HUES48 (cell line): Measurements from ENCODE around the gene RALGPS2.
A peak's percentile ranks its signal among the peaks of the same experiment; 100 is the strongest.

ENCODE experiments used
- H3K27ac ChIP-seq: one replicate; pipeline ENCODE4 v1.7.0; 2013; ENCODE audit warnings: low read depth, low read length, inconsistent platforms
- H3K27me3 ChIP-seq: 2 replicates; pipeline ENCODE4 v1.6.1; 2013; ENCODE audit warnings: mild to moderate bottlenecking, low read length; ENCODE audit not compliant: control insufficient read depth, insufficient read depth
- H3K36me3 ChIP-seq: 2 replicates; pipeline ENCODE4 v1.6.1; 2013; ENCODE audit warnings: low read length; ENCODE audit not compliant: control insufficient read depth, insufficient read depth
- H3K4me1 ChIP-seq: 2 replicates; pipeline ENCODE4 v1.6.1; 2013; ENCODE audit warnings: mild to moderate bottlenecking, low read length; ENCODE audit not compliant: control insufficient read depth, insufficient read depth
- H3K4me3 ChIP-seq: 2 replicates; pipeline ENCODE4 v1.5.1; 2013; ENCODE audit warnings: mild to moderate bottlenecking, low read depth, low read length
- H3K9ac ChIP-seq: 2 replicates; pipeline ENCODE4 v1.6.1; 2013; ENCODE audit warnings: mild to moderate bottlenecking, low read depth, low read length, moderate library complexity
- H3K9me3 ChIP-seq: 2 replicates; pipeline ENCODE4 v1.6.1; 2013; ENCODE audit warnings: low read length; ENCODE audit not compliant: control insufficient read depth, insufficient read depth

Gene RALGPS2

GRCh38 chr1:178724376-178724727 lies 692 bp upstream of the RALGPS2 start:
- peak overlapping the region; percentile 88 for H3K4me3 ChIP-seq
- H3K27ac ChIP-seq, result peak overlapping the region; percentile 90

GRCh38 chr1:178725466-178726086 lies 532 bp downstream of the RALGPS2 start:
- peak overlapping the region; percentile 88 for H3K4me3 ChIP-seq
- peak overlapping the region; percentile 90 for H3K27ac ChIP-seq

More at GRCh38 chr1:178724376-178724727, 692 bp upstream of the RALGPS2 start:
- 0 out of 2 replicates have a peak, but pooled peaks cover 6% of the 10 kb centered on the region for H3K27me3 ChIP-seq
- peak overlapping the region; percentile 41 for H3K9ac ChIP-seq
- H3K36me3 ChIP-seq, result no peaks in the 10 kb centered on the region; the same call in 1 of the 2 replicates
- peaks cover 29% of the 10 kb centered on the region for H3K4me1 ChIP-seq
- no peaks in the 10 kb centered on the region for H3K9me3 ChIP-seq

GRCh38 chr1:178726087-178726517 lies 1.1 kb downstream of the RALGPS2 start:
- H3K27ac ChIP-seq, result peak overlapping the region; percentile 90
- H3K36me3 ChIP-seq, result no peaks in the 10 kb centered on the region; the same call in 1 of the 2 replicates
- H3K27me3 ChIP-seq, result 0 out of 2 replicates have a peak, but pooled peaks cover 6% of the 10 kb centered on the region
- H3K4me1 ChIP-seq, result peaks cover 27% of the 10 kb centered on the region
- no peaks in the 10 kb centered on the region for H3K9me3 ChIP-seq
- peak overlapping the region; percentile 88 for H3K4me3 ChIP-seq
- peak overlapping the region; percentile 68 for H3K9ac ChIP-seq

More at GRCh38 chr1:178725466-178726086, 532 bp downstream of the RALGPS2 start:
- H3K9me3 ChIP-seq, result no peaks in the 10 kb centered on the region
- H3K4me1 ChIP-seq, result peaks cover 27% of the 10 kb centered on the region
- 0 out of 2 replicates have a peak, but pooled peaks cover 6% of the 10 kb centered on the region for H3K27me3 ChIP-seq
- H3K36me3 ChIP-seq, result no peaks in the 10 kb centered on the region; the same call in 1 of the 2 replicates
- H3K9ac ChIP-seq, result peak overlapping the region; percentile 68

GRCh38 chr1:178726545-178726944 lies 1.5 kb downstream of the RALGPS2 start:
- H3K4me3 ChIP-seq, result peak overlapping the region; percentile 88
- no peaks in the 10 kb centered on the region for H3K9me3 ChIP-seq
- no peaks in the 10 kb centered on the region; the same call in 1 of the 2 replicates for H3K36me3 ChIP-seq
- H3K27ac ChIP-seq, result peak overlapping the region; percentile 72
- H3K9ac ChIP-seq, result no peak overlapping the region
- H3K27me3 ChIP-seq, result 0 out of 2 replicates have a peak, but pooled peaks cover 6% of the 10 kb centered on the region
- H3K4me1 ChIP-seq, result peaks cover 27% of the 10 kb centered on the region

GRCh38 chr1:178727014-178727895 lies 2.2 kb downstream of the RALGPS2 start:
- Histone ChIP-seq H3K9ac (no peak overlapping the region), H3K27ac (peak overlapping the region; percentile 25)

GRCh38 chr1:178733972-178734371 lies 8.9 kb downstream of the RALGPS2 start:
- Histone ChIP-seq H3K4me1 (no peaks in the 10 kb centered on the region), H3K9me3 (no peaks in the 10 kb centered on the region), H3K4me3 (no peak overlapping the region), H3K27me3 (no peaks in the 10 kb centered on the region), H3K9ac (no peak overlapping the region), H3K27ac (no peak overlapping the region), H3K36me3 (no peaks in the 10 kb centered on the region; the same call in 1 of the 2 replicates)

More at GRCh38 chr1:178727014-178727895, 2.2 kb downstream of the RALGPS2 start:
- Histone ChIP-seq H3K27me3 (0 out of 2 replicates have a peak, but pooled peaks cover 6% of the 10 kb centered on the region), H3K36me3 (no peaks in the 10 kb centered on the region; the same call in 1 of the 2 replicates), H3K4me1 (peaks cover 27% of the 10 kb centered on the region), H3K9me3 (no peaks in the 10 kb centered on the region), H3K4me3 (peak overlapping the region; percentile 88)

- H3K36me3 ChIP-seq, result peaks cover 9% of the 10 kb centered on the region
- no peaks in the 10 kb centered on the region for H3K9me3 ChIP-seq
- H3K4me1 ChIP-seq, result no peaks in the 10 kb centered on the region
- H3K27me3 ChIP-seq, result no peaks in the 10 kb centered on the region
- no peak overlapping the region for H3K9ac ChIP-seq
- H3K4me3 ChIP-seq, result no peak overlapping the region
- no peak overlapping the region for H3K27ac ChIP-seq
These were observed 13.7 kb downstream of the RALGPS2 start for GRCh38 chr1:178738780-178739179.

GRCh38 chr1:178739285-178740045 lies 14.4 kb downstream of the RALGPS2 start:
- Histone ChIP-seq H3K9me3 (no peaks in the 10 kb centered on the region), H3K27ac (no peak overlapping the region), H3K27me3 (no peaks in the 10 kb centered on the region), H3K4me1 (no peaks in the 10 kb centered on the region), H3K9ac (no peak overlapping the region), H3K36me3 (peaks cover 9% of the 10 kb centered on the region), H3K4me3 (no peak overlapping the region)

- no peaks in the 10 kb centered on the region for H3K4me1 ChIP-seq
- no peak overlapping the region for H3K27ac ChIP-seq
- no peak overlapping the region for H3K4me3 ChIP-seq
- H3K9me3 ChIP-seq, result no peaks in the 10 kb centered on the region
- no peaks in the 10 kb centered on the region for H3K27me3 ChIP-seq
- H3K36me3 ChIP-seq, result peaks cover 9% of the 10 kb centered on the region
- H3K9ac ChIP-seq, result no peak overlapping the region
These were observed 15.4 kb downstream of the RALGPS2 start for GRCh38 chr1:178740491-178740890.

GRCh38 chr1:178740924-178741323 lies 15.9 kb downstream of the RALGPS2 start:
- H3K27ac ChIP-seq, result no peak overlapping the region
- no peaks in the 10 kb centered on the region for H3K27me3 ChIP-seq
- peaks cover 9% of the 10 kb centered on the region for H3K36me3 ChIP-seq
- no peak overlapping the region for H3K9ac ChIP-seq
- no peaks in the 10 kb centered on the region for H3K4me1 ChIP-seq
- H3K4me3 ChIP-seq, result no peak overlapping the region
- H3K9me3 ChIP-seq, result no peaks in the 10 kb centered on the region
